HepG2 (cell line): ENCODE data around the gene ZBTB7A. TPM values are rescaled to one million over a fixed set of nuclear protein-coding genes. Genes with fewer than 3 reads are reported as not detected.

ENCODE experiments used
- ADNP ChIP-seq: sonication (generic); formaldehyde crosslinking; IDR thresholded peaks from 2 replicates; pipeline ENCODE4 v1.4.0; 2020; ENCODE audit warnings: missing genetic modification reagents
- AKAP8 ChIP-seq: sonication (generic); formaldehyde crosslinking; IDR thresholded peaks from 2 replicates; pipeline ENCODE4 v1.5.1; 2020; ENCODE audit warnings: mild to moderate bottlenecking, missing genetic modification reagents
- CEBPG ChIP-seq: IDR thresholded peaks from 2 replicates; pipeline ENCODE4 v1.6.1; 2016
- EEA1 ChIP-seq: sonication (generic); formaldehyde crosslinking; IDR thresholded peaks from 2 replicates; pipeline ENCODE4 v1.5.1; 2020; ENCODE audit warnings: mild to moderate bottlenecking, missing genetic modification reagents, borderline replicate concordance
- FOXC1 ChIP-seq: sonication (generic); formaldehyde crosslinking; IDR thresholded peaks from 2 replicates; pipeline ENCODE4 v1.8.0; 2022; ENCODE audit warnings: mild to moderate bottlenecking, missing genetic modification reagents, borderline replicate concordance
- GFI1 ChIP-seq: sonication (generic); formaldehyde crosslinking; IDR thresholded peaks from 2 replicates; pipeline ENCODE4 v1.5.0; 2020; ENCODE audit warnings: missing genetic modification reagents, mild to moderate bottlenecking, borderline replicate concordance
- HDAC6 ChIP-seq: fragments of 200-600 bp; sonication (generic); IDR thresholded peaks from 2 replicates; pipeline ENCODE4 v1.7.0; 2017; ENCODE audit warnings: mild to moderate bottlenecking, antibody characterized with exemption, low read length, low read depth
- HNF4A ChIP-seq: sonication (generic); formaldehyde crosslinking; IDR thresholded peaks from 2 replicates; pipeline ENCODE4 v1.4.0; 2020; ENCODE audit warnings: missing genetic modification reagents
- KDM3A ChIP-seq: IDR thresholded peaks from 2 replicates; pipeline ENCODE4 v1.6.1; 2018; ENCODE audit warnings: low read depth, missing compliant biosample characterization
- KDM5A ChIP-seq: fragments of 200-600 bp; sonication (generic); IDR thresholded peaks from 2 replicates; pipeline ENCODE4 v1.7.0; 2018; ENCODE audit warnings: antibody characterized with exemption, mild to moderate bottlenecking, low read length, borderline replicate concordance
- MED13 ChIP-seq: sonication (generic); formaldehyde crosslinking; IDR thresholded peaks from 2 replicates; pipeline ENCODE4 v1.5.0; 2020; ENCODE audit warnings: missing genetic modification reagents
- POLR2A ChIP-seq, 2 experiments: IDR thresholded peaks; 2 replicates each; pipeline ENCODE4 v1.6.1; 2011; ENCODE audit warnings: low read depth in 2 of 2, low read length in 2 of 2, mild to moderate bottlenecking in 1 of 2, moderate library complexity in 1 of 2; ENCODE audit not compliant: insufficient read depth in 1 of 2
- RXRB ChIP-seq: IDR thresholded peaks from 2 replicates; pipeline ENCODE4 v1.6.1; 2016; ENCODE audit warnings: borderline replicate concordance, missing genetic modification reagents, missing compliant biosample characterization
- SNAPC4 ChIP-seq: sonication (generic); formaldehyde crosslinking; IDR thresholded peaks from 2 replicates; pipeline ENCODE4 v1.4.0; 2020; ENCODE audit warnings: mild to moderate bottlenecking, missing genetic modification reagents
- TCF7 ChIP-seq: sonication (generic); IDR thresholded peaks from 2 replicates; pipeline ENCODE4 v1.6.1; 2016; ENCODE audit warnings: antibody characterized with exemption, low read depth
- TFE3 ChIP-seq: IDR thresholded peaks from 2 replicates; pipeline ENCODE4 v1.6.1; 2016
- UBTF ChIP-seq: sonication (generic); formaldehyde crosslinking; IDR thresholded peaks from 2 replicates; pipeline ENCODE4 v1.4.0; 2020; ENCODE audit warnings: mild to moderate bottlenecking, missing genetic modification reagents
- ZFP36 ChIP-seq: fragments of 150-350 bp; IDR thresholded peaks from 2 replicates; pipeline ENCODE4 v1.6.1; 2018; ENCODE audit warnings: borderline replicate concordance, low read length, low read depth; ENCODE audit not compliant: partially characterized antibody
- ZNF143 ChIP-seq: sonication (generic); formaldehyde crosslinking; IDR thresholded peaks from 2 replicates; pipeline ENCODE4 v1.4.0; 2020; ENCODE audit warnings: missing genetic modification reagents
- ZNF446 ChIP-seq: sonication (generic); formaldehyde crosslinking; IDR thresholded peaks from 2 replicates; pipeline ENCODE4 v1.5.0; 2020; ENCODE audit warnings: mild to moderate bottlenecking, missing genetic modification reagents
- ZNF563 ChIP-seq: sonication (generic); formaldehyde crosslinking; IDR thresholded peaks from 2 replicates; pipeline ENCODE4 v1.8.0; 2022; ENCODE audit warnings: mild to moderate bottlenecking, moderate library complexity, missing genetic modification reagents
- ZNF878 ChIP-seq: sonication (generic); formaldehyde crosslinking; IDR thresholded peaks from 2 replicates; pipeline ENCODE4 v1.8.1; 2023; ENCODE audit warnings: mild to moderate bottlenecking, missing genetic modification reagents, moderate library complexity
- polyA plus RNA-seq, 8 experiments: library from polyadenylated mRNA; depleted of rRNA in 3 of 8; stranded (reverse) in 7 of 8; unstranded in 1 of 8; fragments of >200 nt; fragmentation: Illumina TruSeq in 4 of 8; extraction: Trizol in 4 of 8; gene quantifications; 2 replicates each; pipeline versions ENCODE4 v1.2.1 to v1.2.3, GENCODE V29; 2011 to 2016; ENCODE audit warnings: low read depth in 4 of 8, missing spikeins in 1 of 8, mixed read lengths in 1 of 8; ENCODE audit not compliant: insufficient read depth in 1 of 8
- total RNA-seq, 5 experiments: library from RNA; depleted of rRNA; stranded (reverse); fragments of >200 nt; fragmentation: Illumina TruSeq; extraction: Trizol; gene quantifications; 2 replicates each; pipeline ENCODE4 v1.2.3, GENCODE V29; 2016; ENCODE audit warnings: low read depth in 1 of 5

ZBTB7A gene
- total and polyA plus RNA-seq, 2 of the 13 experiments (the other 11 are each of a cell fraction or from before 2014, with no cell fraction given): 3.6 to 4.0 TPM

- TF ChIP-seq ZNF563 (CRISPR knock-in tag) (peak; percentile 68; the same call in 1 of the 2 replicates), ZNF446 (CRISPR knock-in tag) (no peak), RXRB (CRISPR knock-in tag) (peak; percentile 70), ZNF878 (CRISPR knock-in tag) (peak; percentile 66; the same call in 1 of the 2 replicates), KDM3A (CRISPR knock-in tag) (0 out of 2 replicates have a peak, but pooled peaks have one; percentile 41), HDAC6 (no peak), GFI1 (CRISPR knock-in tag) (peak; percentile 45; the same call in 1 of the 2 replicates), SNAPC4 (peak; percentile 11; the same call in 1 of the 2 replicates), HNF4A (CRISPR knock-in tag) (peak; percentile 54), ZFP36 (no peak), FOXC1 (peak; percentile 44; the same call in 1 of the 2 replicates), POLR2A (IDR thresholded peaks at IDR 0.05; ENCODE audit: insufficient read depth in 1 of 2, low read depth in 2 of 2, low read length in 2 of 2) (peak; percentile 78 to 80), EEA1 (CRISPR knock-in tag) (no peak), MED13 (CRISPR knock-in tag) (0 out of 2 replicates have a peak, but pooled peaks have one; percentile 50), CEBPG (peak; percentile 87), TFE3 (CRISPR knock-in tag) (peak; percentile 55; the same call in 1 of the 2 replicates), AKAP8 (CRISPR knock-in tag) (peak; percentile 96), KDM5A (no peak), TCF7 (no peak), UBTF (CRISPR knock-in tag) (peak; percentile 100), ZNF143 (CRISPR knock-in tag) (peak; percentile 78), ADNP (CRISPR knock-in tag) (peak; percentile 98)
Measured at GRCh38 chr19:4057931-4058692, 8.6 kb downstream of the ZBTB7A start (continued).
